Naive thymus-derived CD4-positive, alpha-beta T cell (primary cell): ENCODE data around the gene KIF5A. TPM values are rescaled to one million over a fixed set of nuclear protein-coding genes. Genes with fewer than 3 reads are reported as not detected.
"Not testable (repeated sequence)": the region's sequence is repeated elsewhere in the genome, so short reads cannot be mapped to it uniquely, and the experiment has no call there.

Experiments
- ATAC-seq: fragments of 150-1000 bp; cut with Tn5 transposase; 2 replicates; pipeline ENCODE4 v1.10.0; 2021; ENCODE audit warnings: mild to moderate bottlenecking, moderate library complexity
- CTCF ChIA-PET: fragments of 350-600 bp; sonication (Branson Sonifier 250); formaldehyde crosslinking; loops from one replicate; lab custom pipeline; 2021; ENCODE audit warnings: antibody characterized with exemption; lab: Charles Lee
- POLR2A ChIA-PET: fragments of 350-600 bp; sonication (Branson Sonifier 250); formaldehyde crosslinking; loops from one replicate; lab custom pipeline; 2021; ENCODE audit warnings: antibody characterized with exemption, inconsistent platforms; lab: Charles Lee
- DNase-seq, 9 donors: peaks; one replicate each; pipeline versions ENCODE4 v3.0.0 to v3.0.0-alpha.2; 2020 to 2022; ENCODE audit warnings: mixed read lengths in 1 of 9
- H3K27ac ChIP-seq: one replicate; pipeline ENCODE4 v1.7.0; 2013; ENCODE audit warnings: mild to moderate bottlenecking, low read depth, low read length, moderate library complexity
- H3K27me3 ChIP-seq, 2 donors: one replicate each; pipeline ENCODE4 v1.7.0; 2013; ENCODE audit warnings: low read length in 2 of 2, mild to moderate bottlenecking in 2 of 2, moderate library complexity in 2 of 2; ENCODE audit not compliant: control insufficient read depth in 2 of 2, insufficient read depth in 2 of 2
- H3K36me3 ChIP-seq, 3 experiments: 1 replicate in 2 of 3; 2 replicates in 1 of 3; pipeline ENCODE4 v1.7.0; 2013; ENCODE audit warnings: low read length in 3 of 3, mild to moderate bottlenecking in 3 of 3, moderate library complexity in 1 of 3; ENCODE audit not compliant: insufficient read depth in 3 of 3, control insufficient read depth in 2 of 3
- H3K4me1 ChIP-seq, 2 donors: one replicate each; pipeline ENCODE4 v1.7.0; 2013; ENCODE audit warnings: low read length in 2 of 2, mild to moderate bottlenecking in 2 of 2, moderate library complexity in 1 of 2; ENCODE audit not compliant: control insufficient read depth in 2 of 2, insufficient read depth in 2 of 2
- H3K4me3 ChIP-seq: 2 replicates; pipeline ENCODE4 v1.7.0; 2013; ENCODE audit warnings: mild to moderate bottlenecking, low read length
- H3K9me3 ChIP-seq, 3 experiments: 1 replicate in 2 of 3; 2 replicates in 1 of 3; pipeline ENCODE4 v1.7.0; 2013; ENCODE audit warnings: low read length in 3 of 3; ENCODE audit not compliant: control insufficient read depth in 2 of 3
- H3K27ac Mint-ChIP-seq, 9 donors: one replicate each; pipeline ENCODE4 v1.8.0; 2020 to 2022; ENCODE audit warnings: mixed read lengths in 9 of 9, mild to moderate bottlenecking in 8 of 9, moderate library complexity in 5 of 9, inconsistent platforms in 2 of 9
- H3K27me3 Mint-ChIP-seq, 5 donors: one replicate each; pipeline ENCODE4 v1.8.0; 2021 to 2022; ENCODE audit warnings: mixed read lengths in 5 of 5, mild to moderate bottlenecking in 1 of 5
- H3K36me3 Mint-ChIP-seq, 5 donors: one replicate each; pipeline ENCODE4 v1.8.0; 2020 to 2022; ENCODE audit warnings: mixed read lengths in 5 of 5, mild to moderate bottlenecking in 3 of 5, inconsistent platforms in 1 of 5
- H3K4me1 Mint-ChIP-seq, 7 donors: one replicate each; pipeline ENCODE4 v1.8.0; 2020 to 2022; ENCODE audit warnings: mixed read lengths in 7 of 7, mild to moderate bottlenecking in 3 of 7, inconsistent platforms in 1 of 7
- H3K4me3 Mint-ChIP-seq, 10 donors: one replicate each; pipeline ENCODE4 v1.8.0; 2020 to 2022; ENCODE audit warnings: mild to moderate bottlenecking in 10 of 10, mixed read lengths in 10 of 10, moderate library complexity in 6 of 10, inconsistent platforms in 2 of 10
- H3K9me3 Mint-ChIP-seq, 11 donors: one replicate each; pipeline ENCODE4 v1.8.0; 2020 to 2022; ENCODE audit warnings: mixed read lengths in 11 of 11, mild to moderate bottlenecking in 4 of 11, inconsistent platforms in 1 of 11, moderate library complexity in 1 of 11
- intact Hi-C, 2 donors: fragments of 100-400 bp; cut with micrococcal nuclease; formaldehyde crosslinking; loops; one replicate each; pipeline ENCODE4 v1.15.1; 2023
- polyA plus RNA-seq, 2 donors: library from polyadenylated mRNA; unstranded; fragments of 300-500 nt; fragmentation: Illumina TruSeq; gene quantifications; one replicate each; pipeline ENCODE4 v1.2.3, GENCODE V29; 2021
- total RNA-seq, 6 experiments: library from RNA in 5 of 6; stranded (reverse) in 5 of 6; gene quantifications; 1 replicate in 5 of 6; 2 replicates in 1 of 6; pipeline ENCODE4 v1.2.3 and lab custom pipeline; 2021 to 2026

Gene KIF5A
- total and polyA plus RNA-seq, 7 experiments from 2014 or later = 0.06 to 1.7 (median 1.0) TPM

GRCh38 chr12:57511588-57512325 lies 38.1 kb upstream of the KIF5A start:
- H3K36me3 Mint-ChIP-seq = peaks cover under 1 to 43% (median 29%) of the 10 kb centered on the region in 5 donors
- peak overlapping the region; percentile 6 for H3K27ac ChIP-seq
- H3K27me3 Mint-ChIP-seq = no peaks in the 10 kb centered on the region
- H3K9me3 ChIP-seq = no peaks in the 10 kb centered on the region
- no peak overlapping the region for H3K4me3 ChIP-seq
- H3K9me3 Mint-ChIP-seq = no peaks in the 10 kb centered on the region
- CTCF ChIA-PET = interaction anchor here (1.0 to 1.2 kb wide), 3 partner anchors 35 to 52 kb away, joined by 3 to 4 read pairs (median 3); no protein-coding TSS in a partner anchor
- H3K27me3 ChIP-seq = no peaks in the 10 kb centered on the region
- DNase-seq (no peak), ATAC-seq (no peak)
- peaks cover 24 to 77% (median 27%) of the 10 kb centered on the region in 3 experiments for H3K36me3 ChIP-seq
- H3K4me3 Mint-ChIP-seq = no peak overlapping the region
- intact Hi-C loops = no loop called here
- H3K4me1 ChIP-seq = no peaks in the 10 kb centered on the region
- POLR2A ChIA-PET = interaction anchor here (0.6 to 0.7 kb wide), 5 partner anchors 9 to 405 kb away, joined by 4 to 5 read pairs (median 4); partner anchors contain the start of genes DDIT3 and MARS1
- peak overlapping the region; percentile 37 to 83 (median 63) for H3K27ac Mint-ChIP-seq
- H3K4me1 Mint-ChIP-seq = peaks cover 0 to 16% (median under 1%) of the 10 kb centered on the region in 7 donors

DNA sequence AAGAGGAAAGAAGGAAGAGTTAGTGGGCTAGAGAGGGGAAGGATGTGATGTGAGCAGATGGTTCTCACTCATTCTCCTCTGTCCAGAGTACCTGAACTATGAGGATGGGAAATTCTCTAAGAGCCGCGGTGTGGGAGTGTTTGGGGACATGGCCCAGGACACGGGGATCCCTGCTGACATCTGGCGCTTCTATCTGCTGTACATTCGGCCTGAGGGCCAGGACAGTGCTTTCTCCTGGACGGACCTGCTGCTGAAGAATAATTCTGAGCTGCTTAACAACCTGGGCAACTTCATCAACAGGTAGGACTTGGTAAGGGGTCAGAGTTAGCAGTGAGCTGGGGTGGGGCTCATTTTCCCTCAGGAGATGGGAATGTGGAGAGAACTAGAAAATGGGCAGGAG lies 37.2 kb upstream of the KIF5A start:
- intact Hi-C loops = no loop called here
- H3K4me3 ChIP-seq = no peak overlapping the region
- Mint-ChIP-seq H3K36me3 (peaks cover 5 to 43% (median 36%) of the 10 kb centered on the region in 5 donors), H3K4me3 (peak overlapping the region in 1 of 10 donors; percentile 47), H3K4me1 (peaks cover 5 to 25% (median 8%) of the 10 kb centered on the region in 7 donors), H3K27ac (peak overlapping the region in 7 of 9 donors; percentile 60 to 75 (median 67)), H3K9me3 (no peaks in the 10 kb centered on the region), H3K27me3 (no peaks in the 10 kb centered on the region)
- H3K27me3 ChIP-seq = no peaks in the 10 kb centered on the region
- ChIA-PET CTCF (interaction anchor here (1.0 kb wide), 1 partner anchor 53 kb away, joined by 3 read pairs; no protein-coding TSS in a partner anchor), POLR2A (interaction anchor here (0.6 to 0.8 kb wide), 4 partner anchors 8 to 235 kb away, joined by 3 to 4 read pairs (median 4); partner anchors contain the start of genes ARHGAP9, DDIT3 and MARS1)
- H3K27ac ChIP-seq = no peak overlapping the region
- H3K36me3 ChIP-seq = peaks cover 24 to 84% (median 27%) of the 10 kb centered on the region in 3 experiments
- no peaks in the 10 kb centered on the region for H3K4me1 ChIP-seq
- DNase-seq (no peak), ATAC-seq (no peak)
- H3K9me3 ChIP-seq = no peaks in the 10 kb centered on the region

DNA sequence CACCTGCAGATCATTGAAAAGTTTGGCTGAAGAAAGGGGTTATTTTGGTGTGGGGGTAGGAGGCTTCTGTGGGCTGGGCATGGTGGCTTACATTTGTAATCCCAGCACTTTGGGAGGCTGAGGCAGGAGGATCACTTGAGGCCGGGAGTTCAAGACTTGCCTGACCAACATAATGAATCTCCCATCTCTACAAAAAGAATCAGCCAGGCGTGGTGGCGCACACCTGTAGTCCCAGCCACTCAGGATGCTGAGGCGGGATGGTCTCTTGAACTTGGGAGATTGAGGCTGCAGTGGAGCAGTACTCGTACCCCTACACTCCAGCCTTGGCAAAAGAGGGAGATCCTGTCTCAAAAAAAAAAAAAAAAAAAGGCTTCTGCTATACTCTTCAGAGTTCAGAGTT lies 36.6 kb upstream of the KIF5A start:
- POLR2A ChIA-PET = interaction anchor here (0.8 to 1.0 kb wide), 2 partner anchors 34 to 36 kb away, joined by 3 to 4 read pairs; partner anchors contain the start of gene ARHGAP9

GRCh38 chr12:57513677-57514076 lies 36.2 kb upstream of the KIF5A start:
- DNase-seq, H3K4me3 Mint-ChIP-seq, intact Hi-C loops, H3K4me1 ChIP-seq, H3K4me3 ChIP-seq, H3K27ac ChIP-seq, H3K9me3 Mint-ChIP-seq, ATAC-seq, H3K27me3 Mint-ChIP-seq, H3K9me3 ChIP-seq, H3K27me3 ChIP-seq: not testable (repeated sequence)
- Mint-ChIP-seq H3K27ac (peak overlapping the region in 6 of 9 donors; percentile 19 to 75 (median 64)), H3K4me1 (peaks cover 13 to 33% (median 15%) of the 10 kb centered on the region in 7 donors), H3K36me3 (peaks cover 5 to 48% (median 38%) of the 10 kb centered on the region in 5 donors)
- peaks cover 24 to 86% (median 27%) of the 10 kb centered on the region in 3 experiments for H3K36me3 ChIP-seq
- CTCF ChIA-PET = interaction anchor here (1.7 kb wide), 1 partner anchor 36 kb away, joined by 4 read pairs; no protein-coding TSS in a partner anchor
- POLR2A ChIA-PET = interaction anchor here (0.6 to 1.0 kb wide), 4 partner anchors 24 to 177 kb away, joined by 3 to 4 read pairs (median 4); no protein-coding TSS in a partner anchor

More for the DNA sequence above, 36.6 kb upstream of the KIF5A start:
- Mint-ChIP-seq H3K27ac (peak overlapping the region; percentile 24 to 75 (median 63)), H3K36me3 (peaks cover 5 to 46% (median 38%) of the 10 kb centered on the region in 5 donors), H3K9me3 (no peaks in the 10 kb centered on the region), H3K27me3 (no peaks in the 10 kb centered on the region), H3K4me3 (no peak overlapping the region), H3K4me1 (peaks cover 9 to 30% (median 11%) of the 10 kb centered on the region in 7 donors)
- DNase-seq = no peak
- Histone ChIP-seq H3K9me3 (no peaks in the 10 kb centered on the region), H3K27me3 (no peaks in the 10 kb centered on the region), H3K4me3 (no peak overlapping the region), H3K4me1 (peaks cover 0 to 4% of the 10 kb centered on the region in 2 donors), H3K36me3 (peaks cover 24 to 88% (median 27%) of the 10 kb centered on the region in 3 experiments), H3K27ac (no peak overlapping the region)
- CTCF ChIA-PET = interaction anchor here (1.7 kb wide), 1 partner anchor 36 kb away, joined by 4 read pairs; no protein-coding TSS in a partner anchor
- intact Hi-C loops = no loop called here
- ATAC-seq = no peak

DNA sequence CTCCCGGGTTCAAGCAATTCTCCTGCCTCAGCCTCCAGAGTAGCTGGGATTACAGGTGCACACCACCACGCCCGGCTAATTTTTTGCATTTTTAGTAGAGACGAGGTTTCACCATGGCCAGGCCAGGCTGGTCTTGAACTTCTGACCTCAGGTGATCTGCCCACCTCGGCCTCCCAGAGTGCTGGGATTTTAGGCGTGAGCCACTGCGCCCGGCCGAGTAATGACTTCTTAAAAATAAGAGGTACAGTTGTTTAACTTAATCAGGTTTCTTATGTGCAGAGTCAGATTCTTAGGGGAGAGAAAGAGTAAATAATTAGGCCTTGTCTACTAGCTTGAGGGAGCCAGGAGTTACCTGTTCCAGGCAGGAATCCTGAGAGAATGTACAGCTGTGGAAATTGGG lies 35.6 kb upstream of the KIF5A start:
- H3K4me3 ChIP-seq, ATAC-seq, H3K9me3 Mint-ChIP-seq, intact Hi-C loops, H3K9me3 ChIP-seq, H3K27me3 Mint-ChIP-seq, H3K4me3 Mint-ChIP-seq, H3K27me3 ChIP-seq, DNase-seq, H3K27ac ChIP-seq: not testable (repeated sequence)
- peaks cover 2 to 14% of the 10 kb centered on the region in 2 donors for H3K4me1 ChIP-seq
- POLR2A ChIA-PET = interaction anchor here (0.6 to 3.4 kb wide), 7 partner anchors 8 to 177 kb away, joined by 3 to 9 read pairs (median 4); no protein-coding TSS in a partner anchor
- Mint-ChIP-seq H3K4me1 (peaks cover 19 to 39% (median 21%) of the 10 kb centered on the region in 7 donors), H3K36me3 (peaks cover 5 to 48% (median 38%) of the 10 kb centered on the region in 5 donors), H3K27ac (peak overlapping the region in 5 of 9 donors; percentile 32 to 85 (median 65))
- CTCF ChIA-PET = interaction anchor here (0.6 to 1.7 kb wide), 2 partner anchors 37 to 207 kb away, joined by 4 read pairs; no protein-coding TSS in a partner anchor
- H3K36me3 ChIP-seq = peaks cover 24 to 80% (median 27%) of the 10 kb centered on the region in 3 experiments

DNA sequence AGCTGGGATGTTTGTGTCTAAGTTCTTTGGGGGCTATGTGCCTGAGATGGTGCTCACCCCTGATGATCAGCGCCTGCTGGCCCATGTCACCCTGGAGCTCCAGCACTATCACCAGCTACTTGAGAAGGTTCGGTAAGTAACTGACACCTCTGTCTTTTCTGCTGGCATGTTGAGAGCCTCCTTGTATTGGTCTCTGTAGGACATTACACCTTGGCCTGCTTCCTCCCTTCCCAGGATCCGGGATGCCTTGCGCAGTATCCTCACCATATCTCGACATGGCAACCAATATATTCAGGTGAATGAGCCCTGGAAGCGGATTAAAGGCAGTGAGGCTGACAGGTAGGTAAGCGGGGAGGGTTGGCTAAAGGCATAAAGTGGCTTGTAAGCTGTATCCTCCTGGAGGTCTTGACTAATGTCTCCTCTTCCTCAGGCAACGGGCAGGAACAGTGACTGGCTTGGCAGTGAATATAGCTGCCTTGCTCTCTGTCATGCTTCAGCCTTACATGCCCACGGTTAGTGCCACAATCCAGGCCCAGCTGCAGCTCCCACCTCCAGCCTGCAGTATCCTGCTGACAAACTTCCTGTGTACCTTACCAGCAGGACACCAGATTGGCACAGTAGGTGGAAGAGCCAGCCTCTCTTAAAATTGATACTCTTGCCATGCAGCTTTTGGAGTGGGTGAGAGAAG lies 35.0 kb upstream of the KIF5A start:
- no peak overlapping the region for H3K4me3 ChIP-seq
- Mint-ChIP-seq H3K27me3 (no peaks in the 10 kb centered on the region), H3K4me3 (no peak overlapping the region), H3K9me3 (peaks cover 0 to 5% (median 0%) of the 10 kb centered on the region in 11 donors), H3K36me3 (peaks cover 5 to 46% (median 33%) of the 10 kb centered on the region in 5 donors), H3K4me1 (peaks cover 22 to 41% (median 24%) of the 10 kb centered on the region in 7 donors), H3K27ac (peak overlapping the region in 5 of 9 donors; percentile 4 to 85 (median 65))
- no peaks in the 10 kb centered on the region for H3K9me3 ChIP-seq
- ATAC-seq (peak; percentile 7), DNase-seq (no peak)
- no peak overlapping the region for H3K27ac ChIP-seq
- H3K27me3 ChIP-seq = no peaks in the 10 kb centered on the region
- ChIA-PET POLR2A (interaction anchor here (1.5 to 3.4 kb wide), 4 partner anchors 9 to 38 kb away, joined by 5 to 10 read pairs (median 8); no protein-coding TSS in a partner anchor), CTCF (interaction anchor here (0.6 to 1.7 kb wide), 2 partner anchors 38 to 207 kb away, joined by 4 read pairs; no protein-coding TSS in a partner anchor)
- peaks cover 21 to 76% (median 27%) of the 10 kb centered on the region in 3 experiments for H3K36me3 ChIP-seq
- H3K4me1 ChIP-seq = peaks cover 9 to 15% of the 10 kb centered on the region in 2 donors
- intact Hi-C loops = no loop called here
